ENCODE results near the gene LAT. TPM values are rescaled to one million over a fixed set of nuclear protein-coding genes. Genes with fewer than 3 reads are reported as not detected.

Gene LAT
- total RNA-seq, 1 donor from 2014 or later, result 0.52 TPM

DNA sequence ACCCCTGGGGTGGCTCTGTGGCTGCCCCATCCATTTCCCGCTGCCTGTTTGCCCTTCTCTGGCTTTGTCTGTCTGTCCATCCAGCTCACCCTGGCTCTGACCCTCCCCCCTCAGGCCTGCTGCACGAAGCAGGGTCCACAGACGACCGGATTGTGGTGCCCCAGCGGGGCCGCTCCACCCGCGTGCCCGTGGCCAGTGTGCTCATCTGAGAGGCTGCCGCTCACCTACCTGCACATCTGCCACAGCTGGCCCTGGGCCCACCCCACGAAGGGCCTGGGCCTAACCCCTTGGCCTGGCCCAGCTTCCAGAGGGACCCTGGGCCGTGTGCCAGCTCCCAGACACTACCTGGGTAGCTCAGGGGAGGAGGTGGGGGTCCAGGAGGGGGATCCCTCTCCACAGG lies 761 bp upstream of the LAT start:
- Histone ChIP-seq H3K27me3 (ENCODE audit: control insufficient read depth in 3 of 3, insufficient read depth in 3 of 3, low read length in 3 of 3) (no peaks in the 10 kb centered on the region), H3K9ac (ENCODE audit: low read depth in 1 of 3, low read length in 3 of 3) (no peak overlapping the region), H3K27ac (ENCODE audit: low read depth, low read length) (no peak overlapping the region), H3K36me3 (ENCODE audit: control insufficient read depth in 3 of 3, insufficient read depth in 3 of 3, low read length in 3 of 3) (peaks cover 55 to 62% (median 59%) of the 10 kb centered on the region in 3 donors), H3K4me1 (ENCODE audit: control insufficient read depth in 3 of 3, insufficient read depth in 3 of 3, low read length in 3 of 3) (no peaks in the 10 kb centered on the region), H3K9me3 (ENCODE audit: control insufficient read depth in 3 of 3, low read length in 3 of 3) (peaks cover 0 to 3% (median 0%) of the 10 kb centered on the region in 3 donors), H3K4me3 (ENCODE audit: low read length in 3 of 3) (no peak overlapping the region)

DNA sequence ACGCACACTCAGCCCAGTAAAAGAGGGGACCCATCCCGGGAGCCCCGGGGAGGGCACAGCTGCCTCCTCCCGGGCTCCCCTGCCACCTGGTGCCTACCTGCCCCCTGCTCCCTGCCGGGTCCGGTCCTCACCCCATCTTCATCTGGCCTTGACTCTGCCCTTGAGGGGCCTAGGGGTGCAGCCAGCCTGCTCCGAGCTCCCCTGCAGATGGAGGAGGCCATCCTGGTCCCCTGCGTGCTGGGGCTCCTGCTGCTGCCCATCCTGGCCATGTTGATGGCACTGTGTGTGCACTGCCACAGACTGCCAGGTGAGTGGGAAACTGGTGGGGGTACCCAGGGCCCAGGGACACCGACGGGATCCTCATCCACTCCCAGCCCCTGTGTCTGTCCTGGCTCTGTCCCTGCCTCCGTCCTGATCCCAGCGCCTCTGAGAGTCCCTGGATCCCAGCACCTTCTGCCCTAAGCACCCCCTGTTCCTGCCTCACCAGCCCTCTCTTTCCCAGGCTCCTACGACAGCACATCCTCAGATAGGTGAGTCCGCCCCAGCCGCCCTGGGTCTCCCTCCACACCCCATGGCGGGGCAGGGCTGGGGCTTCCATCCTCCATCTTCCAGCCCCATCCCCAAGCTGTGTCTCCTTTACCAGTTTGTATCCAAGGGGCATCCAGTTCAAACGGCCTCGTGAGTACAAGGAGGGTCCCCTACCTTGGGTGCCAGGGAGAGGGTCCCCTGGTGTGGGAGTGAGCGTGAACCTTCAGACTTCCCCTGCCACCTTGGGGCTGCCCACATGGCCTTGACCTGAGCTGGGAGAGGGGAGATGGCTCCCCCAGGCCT lies 574 bp downstream of the LAT start:
- no peak overlapping the region for H3K9ac ChIP-seq (ENCODE audit: low read depth in 1 of 3, low read length in 3 of 3)
- H3K9me3 ChIP-seq (ENCODE audit: control insufficient read depth in 3 of 3, low read length in 3 of 3), result peaks cover 0 to 3% (median 0%) of the 10 kb centered on the region in 3 donors
- no peaks in the 10 kb centered on the region for H3K27me3 ChIP-seq (ENCODE audit: control insufficient read depth in 3 of 3, insufficient read depth in 3 of 3, low read length in 3 of 3)
- no peak overlapping the region for H3K27ac ChIP-seq (ENCODE audit: low read depth, low read length)
- H3K36me3 ChIP-seq (ENCODE audit: control insufficient read depth in 3 of 3, insufficient read depth in 3 of 3, low read length in 3 of 3), result peaks cover 54 to 55% (median 55%) of the 10 kb centered on the region in 3 donors
- H3K4me3 ChIP-seq (ENCODE audit: low read length in 3 of 3), result no peak overlapping the region
- no peaks in the 10 kb centered on the region for H3K4me1 ChIP-seq (ENCODE audit: control insufficient read depth in 3 of 3, insufficient read depth in 3 of 3, low read length in 3 of 3)

DNA sequence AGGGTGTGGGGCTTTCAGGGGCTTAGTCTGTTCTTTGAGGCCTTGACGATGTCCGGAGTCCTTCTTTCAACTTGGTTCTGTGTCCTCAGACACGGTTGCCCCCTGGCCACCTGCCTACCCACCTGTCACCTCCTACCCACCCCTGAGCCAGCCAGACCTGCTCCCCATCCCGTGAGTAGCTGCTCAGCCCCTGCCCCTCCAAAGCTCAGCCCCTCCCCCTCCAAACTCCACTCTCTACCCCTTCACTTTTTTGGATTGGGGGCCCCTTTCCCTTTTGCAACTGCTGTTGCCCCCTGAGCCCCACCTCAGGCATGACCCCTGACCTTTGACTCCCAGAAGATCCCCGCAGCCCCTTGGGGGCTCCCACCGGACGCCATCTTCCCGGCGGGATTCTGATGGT lies 1.2 kb downstream of the LAT start:
- Histone ChIP-seq H3K9me3 (ENCODE audit: control insufficient read depth in 3 of 3, low read length in 3 of 3) (peaks cover 0 to 3% (median 0%) of the 10 kb centered on the region in 3 donors), H3K9ac (ENCODE audit: low read depth in 1 of 3, low read length in 3 of 3) (no peak overlapping the region), H3K27ac (ENCODE audit: low read depth, low read length) (no peak overlapping the region), H3K27me3 (ENCODE audit: control insufficient read depth in 3 of 3, insufficient read depth in 3 of 3, low read length in 3 of 3) (no peaks in the 10 kb centered on the region), H3K36me3 (ENCODE audit: control insufficient read depth in 3 of 3, insufficient read depth in 3 of 3, low read length in 3 of 3) (peaks cover 51 to 52% (median 51%) of the 10 kb centered on the region in 3 donors), H3K4me3 (ENCODE audit: low read length in 3 of 3) (no peak overlapping the region), H3K4me1 (ENCODE audit: control insufficient read depth in 3 of 3, insufficient read depth in 3 of 3, low read length in 3 of 3) (no peaks in the 10 kb centered on the region)

- Histone ChIP-seq H3K4me1 (ENCODE audit: control insufficient read depth in 3 of 3, insufficient read depth in 3 of 3, low read length in 3 of 3) (no peaks in the 10 kb centered on the region), H3K27ac (ENCODE audit: low read depth, low read length) (no peak overlapping the region), H3K9me3 (ENCODE audit: control insufficient read depth in 3 of 3, low read length in 3 of 3) (peaks cover 0 to 3% (median 0%) of the 10 kb centered on the region in 3 donors), H3K4me3 (ENCODE audit: low read length in 3 of 3) (no peak overlapping the region), H3K36me3 (ENCODE audit: control insufficient read depth in 3 of 3, insufficient read depth in 3 of 3, low read length in 3 of 3) (peaks cover 47 to 48% (median 47%) of the 10 kb centered on the region in 3 donors), H3K27me3 (ENCODE audit: control insufficient read depth in 3 of 3, insufficient read depth in 3 of 3, low read length in 3 of 3) (no peaks in the 10 kb centered on the region), H3K9ac (ENCODE audit: low read depth in 1 of 3, low read length in 3 of 3) (no peak overlapping the region)
These were observed 1.6 kb downstream of the LAT start for GRCh38 chr16:28986492-28986891.

DNA sequence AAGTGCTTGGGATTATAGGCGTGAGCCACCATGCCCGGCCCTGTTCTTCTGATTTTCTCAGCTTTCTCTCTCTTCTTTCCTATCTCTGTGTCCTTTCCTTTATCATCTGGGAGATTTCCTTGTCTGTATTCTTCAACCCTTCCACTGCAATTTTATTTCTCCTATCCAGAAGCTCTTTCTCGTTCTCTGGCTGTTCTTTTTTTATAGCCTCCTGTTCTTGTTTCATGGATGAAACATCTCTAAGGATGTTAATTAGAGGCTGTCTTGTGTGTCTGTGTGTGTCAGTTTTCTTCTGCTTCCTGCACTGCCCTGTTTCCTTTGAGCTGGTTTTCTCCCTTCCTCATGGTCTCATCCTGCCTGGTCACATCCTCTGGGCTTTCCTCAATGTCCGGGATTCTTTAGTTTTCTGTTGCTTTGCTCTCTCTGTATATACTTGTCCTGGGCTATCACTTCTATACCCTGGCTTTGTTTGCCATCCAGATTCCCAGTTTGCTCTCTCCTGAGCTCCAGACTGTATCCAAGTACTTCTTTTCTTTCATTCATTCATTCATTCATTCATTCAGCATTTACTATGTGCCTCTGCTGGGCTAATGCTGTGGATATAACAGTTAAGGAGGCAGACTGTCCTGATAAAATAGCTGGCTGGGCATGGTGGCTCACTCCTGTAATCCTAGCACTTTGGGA lies 2.5 kb downstream of the LAT start:
- Histone ChIP-seq H3K4me1 (ENCODE audit: control insufficient read depth in 3 of 3, insufficient read depth in 3 of 3, low read length in 3 of 3) (no peaks in the 10 kb centered on the region), H3K9ac (ENCODE audit: low read depth in 1 of 3, low read length in 3 of 3) (no peak overlapping the region), H3K9me3 (ENCODE audit: control insufficient read depth in 3 of 3, low read length in 3 of 3) (peaks cover 0 to 3% (median 0%) of the 10 kb centered on the region in 3 donors), H3K36me3 (ENCODE audit: control insufficient read depth in 3 of 3, insufficient read depth in 3 of 3, low read length in 3 of 3) (peaks cover 38 to 40% (median 39%) of the 10 kb centered on the region in 3 donors), H3K27me3 (ENCODE audit: control insufficient read depth in 3 of 3, insufficient read depth in 3 of 3, low read length in 3 of 3) (no peaks in the 10 kb centered on the region), H3K27ac (ENCODE audit: low read depth, low read length) (no peak overlapping the region), H3K4me3 (ENCODE audit: low read length in 3 of 3) (no peak overlapping the region)

- peaks cover 0 to 3% (median 0%) of the 10 kb centered on the region in 3 donors for H3K9me3 ChIP-seq (ENCODE audit: control insufficient read depth in 3 of 3, low read length in 3 of 3)
- H3K27me3 ChIP-seq (ENCODE audit: control insufficient read depth in 3 of 3, insufficient read depth in 3 of 3, low read length in 3 of 3), result no peaks in the 10 kb centered on the region
- H3K36me3 ChIP-seq (ENCODE audit: control insufficient read depth in 3 of 3, insufficient read depth in 3 of 3, low read length in 3 of 3), result peaks cover 20 to 21% (median 20%) of the 10 kb centered on the region in 3 donors
- no peak overlapping the region for H3K9ac ChIP-seq (ENCODE audit: low read depth in 1 of 3, low read length in 3 of 3)
- no peak overlapping the region for H3K27ac ChIP-seq (ENCODE audit: low read depth, low read length)
- H3K4me1 ChIP-seq (ENCODE audit: control insufficient read depth in 3 of 3, insufficient read depth in 3 of 3, low read length in 3 of 3), result no peaks in the 10 kb centered on the region
- H3K4me3 ChIP-seq (ENCODE audit: low read length in 3 of 3), result no peak overlapping the region
These were observed 4.5 kb downstream of the LAT start for GRCh38 chr16:28989363-28989762.

GRCh38 chr16:28990375-28991040 lies 5.7 kb downstream of the LAT start:
- Histone ChIP-seq H3K27me3 (ENCODE audit: control insufficient read depth in 3 of 3, insufficient read depth in 3 of 3, low read length in 3 of 3) (no peaks in the 10 kb centered on the region), H3K27ac (ENCODE audit: low read depth, low read length) (no peak overlapping the region), H3K36me3 (ENCODE audit: control insufficient read depth in 3 of 3, insufficient read depth in 3 of 3, low read length in 3 of 3) (peaks cover 14 to 18% (median 16%) of the 10 kb centered on the region in 3 donors), H3K9me3 (ENCODE audit: control insufficient read depth in 3 of 3, low read length in 3 of 3) (peaks cover 0 to 3% (median 0%) of the 10 kb centered on the region in 3 donors), H3K4me3 (ENCODE audit: low read length in 3 of 3) (no peak overlapping the region), H3K4me1 (ENCODE audit: control insufficient read depth in 3 of 3, insufficient read depth in 3 of 3, low read length in 3 of 3) (no peaks in the 10 kb centered on the region), H3K9ac (ENCODE audit: low read depth in 1 of 3, low read length in 3 of 3) (no peak overlapping the region)

- Histone ChIP-seq H3K9ac (ENCODE audit: low read depth in 1 of 3, low read length in 3 of 3) (no peak overlapping the region), H3K4me1 (ENCODE audit: control insufficient read depth in 3 of 3, insufficient read depth in 3 of 3, low read length in 3 of 3) (no peaks in the 10 kb centered on the region), H3K27ac (ENCODE audit: low read depth, low read length) (no peak overlapping the region), H3K27me3 (ENCODE audit: control insufficient read depth in 3 of 3, insufficient read depth in 3 of 3, low read length in 3 of 3) (no peaks in the 10 kb centered on the region), H3K9me3 (ENCODE audit: control insufficient read depth in 3 of 3, low read length in 3 of 3) (peaks cover 0 to 3% (median 0%) of the 10 kb centered on the region in 3 donors), H3K4me3 (ENCODE audit: low read length in 3 of 3) (no peak overlapping the region), H3K36me3 (ENCODE audit: control insufficient read depth in 3 of 3, insufficient read depth in 3 of 3, low read length in 3 of 3) (peaks cover 8 to 10% (median 10%) of the 10 kb centered on the region in 3 donors)
These were observed 6.8 kb downstream of the LAT start for GRCh38 chr16:28991687-28992086.

DNA sequence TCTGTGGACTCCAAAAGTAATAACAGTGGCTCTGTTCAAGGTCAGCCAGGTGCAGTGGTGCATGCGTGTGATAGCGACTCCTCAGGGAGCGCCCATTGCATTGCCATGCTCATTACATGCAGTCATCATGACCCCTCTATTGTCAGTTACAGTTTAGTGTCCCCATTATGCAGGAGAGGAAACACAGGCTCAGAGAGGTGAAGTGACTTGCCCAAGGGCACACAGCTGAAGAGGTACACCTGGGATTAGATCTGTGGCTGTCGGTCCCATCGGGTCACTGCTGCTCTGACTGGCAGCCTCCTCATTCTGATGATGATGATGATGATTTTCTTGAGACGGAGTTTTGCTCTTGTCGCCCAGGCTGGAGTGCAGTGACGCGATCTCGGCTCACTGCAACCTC lies 7.6 kb downstream of the LAT start:
- Histone ChIP-seq H3K9me3 (ENCODE audit: control insufficient read depth in 3 of 3, low read length in 3 of 3) (no peaks in the 10 kb centered on the region), H3K4me1 (ENCODE audit: control insufficient read depth in 3 of 3, insufficient read depth in 3 of 3, low read length in 3 of 3) (no peaks in the 10 kb centered on the region), H3K4me3 (ENCODE audit: low read length in 3 of 3) (no peak overlapping the region), H3K27me3 (ENCODE audit: control insufficient read depth in 3 of 3, insufficient read depth in 3 of 3, low read length in 3 of 3) (peaks cover 0 to 2% (median 0%) of the 10 kb centered on the region in 3 donors), H3K9ac (ENCODE audit: low read depth in 1 of 3, low read length in 3 of 3) (no peak overlapping the region), H3K27ac (ENCODE audit: low read depth, low read length) (no peak overlapping the region), H3K36me3 (ENCODE audit: control insufficient read depth in 3 of 3, insufficient read depth in 3 of 3, low read length in 3 of 3) (peaks cover 1 to 5% (median 2%) of the 10 kb centered on the region in 3 donors)

Measured in skeletal muscle tissue (tissue), 4 donors.